Caco-2 (cell line): ENCODE measurements around the gene GABRB3. TPM values are rescaled to one million over a fixed set of nuclear protein-coding genes. Genes with fewer than 3 reads are reported as not detected.

Experiments
- BruUV-seq: library from RNA; stranded (reverse); fragments of 400-500 nt; replicated peaks from 2 replicates; lab custom pipeline; 2021; lab: Mats Ljungman, UMichigan
- CTCF ChIA-PET: fragments of 300-600 bp; sonication (Branson Sonifier 250); formaldehyde crosslinking; loops from one replicate; lab custom pipeline; 2022; ENCODE audit warnings: antibody characterized with exemption; lab: Charles Lee
- POLR2A ChIA-PET: fragments of 300-600 bp; sonication (Branson Sonifier 250); formaldehyde crosslinking; loops from one replicate; lab custom pipeline; 2022; ENCODE audit warnings: antibody characterized with exemption; lab: Charles Lee
- DNase-seq, 2 experiments: peaks; one replicate each; pipeline versions ENCODE4 v3.0.0 to v3.0.0-alpha.2; 2020 to 2022
- H3K27me3 ChIP-seq: replicated peaks from 2 replicates; pipeline ENCODE4 v1.6.0; 2011; ENCODE audit warnings: low read length; ENCODE audit not compliant: control insufficient read depth, insufficient read depth
- H3K36me3 ChIP-seq: 2 replicates; pipeline ENCODE4 v1.5.1; 2011; ENCODE audit warnings: low read length; ENCODE audit not compliant: control insufficient read depth, insufficient read depth
- H3K4me1 ChIP-seq: fragments of 250-450 bp; sonication (Bioruptor Pico); 2 replicates; pipeline ENCODE4 v1.5.1; 2020; ENCODE audit warnings: mild to moderate bottlenecking
- H3K4me3 ChIP-seq: 2 replicates; pipeline ENCODE4 v1.5.1; 2011; ENCODE audit warnings: low read depth, mild to moderate bottlenecking, control low read depth, low read length
- H3K9me3 ChIP-seq: fragments of 250-450 bp; sonication (Bioruptor Pico); 2 replicates; pipeline ENCODE4 v1.5.1; 2020; ENCODE audit warnings: mild to moderate bottlenecking, moderate library complexity
- H3K27ac Mint-ChIP-seq: one replicate; pipeline ENCODE4 v1.8.0; 2022; ENCODE audit warnings: mixed read lengths; ENCODE audit not compliant: unreplicated experiment
- H3K27me3 Mint-ChIP-seq: one replicate; pipeline ENCODE4 v1.8.0; 2022; ENCODE audit warnings: mixed read lengths; ENCODE audit not compliant: insufficient read depth, unreplicated experiment
- H3K36me3 Mint-ChIP-seq: one replicate; pipeline ENCODE4 v1.8.0; 2022; ENCODE audit warnings: mild to moderate bottlenecking, mixed read lengths; ENCODE audit not compliant: insufficient read depth, unreplicated experiment
- H3K4me1 Mint-ChIP-seq: one replicate; pipeline ENCODE4 v1.8.0; 2022; ENCODE audit warnings: low read depth, mixed read lengths; ENCODE audit not compliant: unreplicated experiment
- H3K4me3 Mint-ChIP-seq: one replicate; pipeline ENCODE4 v1.8.0; 2022; ENCODE audit warnings: mild to moderate bottlenecking, moderate library complexity, mixed read lengths; ENCODE audit not compliant: unreplicated experiment
- H3K9me3 Mint-ChIP-seq: one replicate; pipeline ENCODE4 v1.8.0; 2022; ENCODE audit warnings: mixed read lengths; ENCODE audit not compliant: unreplicated experiment
- CTCF ChIP-seq, 2 experiments: fragments of 200-600 bp in 1 of 2; IDR thresholded peaks; 1 replicate in 1 of 2; 2 replicates in 1 of 2; pipeline versions ENCODE4 v1.5.1 to v1.8.0; 2011 to 2022; ENCODE audit warnings: antibody characterized with exemption in 1 of 2, control low read depth in 1 of 2, inconsistent platforms in 1 of 2, low read depth in 1 of 2, low read length in 1 of 2, mild to moderate bottlenecking in 1 of 2, moderate library complexity in 1 of 2; ENCODE audit not compliant: insufficient read depth in 1 of 2, severe bottlenecking in 1 of 2, unreplicated experiment in 1 of 2
- intact Hi-C: fragments of 100-400 bp; cut with micrococcal nuclease; formaldehyde crosslinking; loops from one replicate; pipeline ENCODE4 v1.10.0; 2022; ENCODE audit not compliant: unreplicated experiment
- total RNA-seq: library from RNA; stranded (reverse); gene quantifications from 2 replicates; pipeline ENCODE4 v1.2.3, GENCODE V29; 2022

The GABRB3 gene
- total RNA-seq, 1 experiment from 2014 or later = not detected

GRCh38 chr15:26744894-26745293 lies 28.0 kb downstream of the GABRB3 start:
- Histone ChIP-seq H3K27me3 (no peaks in the 10 kb centered on the region), H3K36me3 (no peaks in the 10 kb centered on the region), H3K4me3 (no peak overlapping the region), H3K4me1 (no peaks in the 10 kb centered on the region), H3K9me3 (no peaks in the 10 kb centered on the region; the same call in 1 of the 2 replicates)
- H3K36me3 Mint-ChIP-seq = no peaks in the 10 kb centered on the region
- H3K4me3 Mint-ChIP-seq = no peak overlapping the region
- DNase-seq = no peak
- no TSS peak for BruUV-seq
- TF ChIP-seq CTCF (IDR thresholded peaks at IDR 0.05; ENCODE audit: insufficient read depth in 1 of 2, low read depth in 1 of 2, low read length in 1 of 2, severe bottlenecking in 1 of 2, unreplicated experiment in 1 of 2) = no peak
- peaks cover 8% of the 10 kb centered on the region for H3K9me3 Mint-ChIP-seq
- no peaks in the 10 kb centered on the region for H3K4me1 Mint-ChIP-seq
- POLR2A ChIA-PET = no interaction called here
- CTCF ChIA-PET = no interaction called here
- no peak overlapping the region for H3K27ac Mint-ChIP-seq
- no peaks in the 10 kb centered on the region for H3K27me3 Mint-ChIP-seq
- intact Hi-C loops = no loop called here

- Histone ChIP-seq H3K4me3 (no peak overlapping the region), H3K4me1 (no peaks in the 10 kb centered on the region), H3K27me3 (no peaks in the 10 kb centered on the region), H3K36me3 (no peaks in the 10 kb centered on the region), H3K9me3 (no peaks in the 10 kb centered on the region; the same call in 1 of the 2 replicates)
- no peaks in the 10 kb centered on the region for H3K27me3 Mint-ChIP-seq
- H3K4me1 Mint-ChIP-seq = no peaks in the 10 kb centered on the region
- no TSS peak for BruUV-seq
- H3K36me3 Mint-ChIP-seq = no peaks in the 10 kb centered on the region
- H3K4me3 Mint-ChIP-seq = no peak overlapping the region
- no peak overlapping the region for H3K27ac Mint-ChIP-seq
- POLR2A ChIA-PET = no interaction called here
- TF ChIP-seq CTCF (IDR thresholded peaks at IDR 0.05; ENCODE audit: insufficient read depth in 1 of 2, low read depth in 1 of 2, low read length in 1 of 2, severe bottlenecking in 1 of 2, unreplicated experiment in 1 of 2) = no peak
- no peak for DNase-seq
- peaks cover 8% of the 10 kb centered on the region for H3K9me3 Mint-ChIP-seq
- intact Hi-C loops = no loop called here
- CTCF ChIA-PET = no interaction called here
Observed at GRCh38 chr15:26739791-26740190, 33.1 kb downstream of the GABRB3 start.

- CTCF ChIA-PET = no interaction called here
- Histone ChIP-seq H3K27me3 (no peaks in the 10 kb centered on the region), H3K4me1 (no peaks in the 10 kb centered on the region), H3K4me3 (no peak overlapping the region), H3K9me3 (no peaks in the 10 kb centered on the region; the same call in 1 of the 2 replicates), H3K36me3 (no peaks in the 10 kb centered on the region)
- no peak for DNase-seq
- no peak for TF ChIP-seq CTCF (IDR thresholded peaks at IDR 0.05; ENCODE audit: insufficient read depth in 1 of 2, low read depth in 1 of 2, low read length in 1 of 2, severe bottlenecking in 1 of 2, unreplicated experiment in 1 of 2)
- intact Hi-C loops = no loop called here
- no peaks in the 10 kb centered on the region for H3K36me3 Mint-ChIP-seq
- POLR2A ChIA-PET = no interaction called here
- H3K4me1 Mint-ChIP-seq = no peaks in the 10 kb centered on the region
- H3K27me3 Mint-ChIP-seq = no peaks in the 10 kb centered on the region
- H3K9me3 Mint-ChIP-seq = peaks cover 8% of the 10 kb centered on the region
- H3K27ac Mint-ChIP-seq = no peak overlapping the region
- no peak overlapping the region for H3K4me3 Mint-ChIP-seq
- no TSS peak for BruUV-seq
Observed at GRCh38 chr15:26738996-26739395, 33.9 kb downstream of the GABRB3 start.
